Astrocyte (in vitro differentiated cells and primary cell): Measurements from ENCODE around the gene IMMP2L.

Source experiments
- EZH2 ChIP-seq: IDR thresholded peaks from 2 replicates; pipeline ENCODE4 v1.6.1; 2012; ENCODE audit warnings: mild to moderate bottlenecking, low read length, inconsistent platforms; ENCODE audit not compliant: insufficient read depth
- TF ChIP-seq, protein P1 (sequence below): IDR thresholded peaks from 2 replicates; pipeline ENCODE4 v1.5.1; 2011; ENCODE audit warnings: low read depth, mild to moderate bottlenecking, inconsistent platforms, low read length, moderate library complexity; ENCODE audit not compliant: insufficient read depth

DNA sequence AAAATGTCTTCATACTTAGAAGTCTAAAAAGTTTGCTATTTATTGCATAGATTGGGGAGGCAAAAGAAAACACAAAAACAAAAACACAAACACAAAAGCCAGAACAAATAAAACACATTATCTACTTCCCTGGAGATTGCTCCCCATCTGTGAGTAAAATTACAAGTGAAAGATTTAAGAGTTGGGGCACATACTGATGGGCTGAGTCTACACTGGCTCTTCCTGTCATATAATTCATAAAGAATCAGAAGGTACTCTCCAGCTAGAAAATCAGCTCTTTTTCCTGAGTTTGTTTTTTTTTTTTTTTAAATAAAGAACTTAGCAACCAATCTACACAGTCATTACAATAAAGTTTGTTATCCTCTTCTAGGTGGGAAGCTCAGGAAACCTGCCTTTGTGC, 663.8 kb downstream of the IMMP2L start:
- TF ChIP-seq, protein P1, sequence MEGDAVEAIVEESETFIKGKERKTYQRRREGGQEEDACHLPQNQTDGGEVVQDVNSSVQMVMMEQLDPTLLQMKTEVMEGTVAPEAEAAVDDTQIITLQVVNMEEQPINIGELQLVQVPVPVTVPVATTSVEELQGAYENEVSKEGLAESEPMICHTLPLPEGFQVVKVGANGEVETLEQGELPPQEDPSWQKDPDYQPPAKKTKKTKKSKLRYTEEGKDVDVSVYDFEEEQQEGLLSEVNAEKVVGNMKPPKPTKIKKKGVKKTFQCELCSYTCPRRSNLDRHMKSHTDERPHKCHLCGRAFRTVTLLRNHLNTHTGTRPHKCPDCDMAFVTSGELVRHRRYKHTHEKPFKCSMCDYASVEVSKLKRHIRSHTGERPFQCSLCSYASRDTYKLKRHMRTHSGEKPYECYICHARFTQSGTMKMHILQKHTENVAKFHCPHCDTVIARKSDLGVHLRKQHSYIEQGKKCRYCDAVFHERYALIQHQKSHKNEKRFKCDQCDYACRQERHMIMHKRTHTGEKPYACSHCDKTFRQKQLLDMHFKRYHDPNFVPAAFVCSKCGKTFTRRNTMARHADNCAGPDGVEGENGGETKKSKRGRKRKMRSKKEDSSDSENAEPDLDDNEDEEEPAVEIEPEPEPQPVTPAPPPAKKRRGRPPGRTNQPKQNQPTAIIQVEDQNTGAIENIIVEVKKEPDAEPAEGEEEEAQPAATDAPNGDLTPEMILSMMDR: no peak
- no peak for TF ChIP-seq EZH2
